Inflammatory macrophage treated with lipopolysaccharide for 4 hours (primary cell): ENCODE results near the gene SOX12.

ENCODE experiments used
- DNase-seq: peaks from one replicate; pipeline ENCODE4 v3.0.0-alpha.2; 2020

The SOX12 gene

DNA sequence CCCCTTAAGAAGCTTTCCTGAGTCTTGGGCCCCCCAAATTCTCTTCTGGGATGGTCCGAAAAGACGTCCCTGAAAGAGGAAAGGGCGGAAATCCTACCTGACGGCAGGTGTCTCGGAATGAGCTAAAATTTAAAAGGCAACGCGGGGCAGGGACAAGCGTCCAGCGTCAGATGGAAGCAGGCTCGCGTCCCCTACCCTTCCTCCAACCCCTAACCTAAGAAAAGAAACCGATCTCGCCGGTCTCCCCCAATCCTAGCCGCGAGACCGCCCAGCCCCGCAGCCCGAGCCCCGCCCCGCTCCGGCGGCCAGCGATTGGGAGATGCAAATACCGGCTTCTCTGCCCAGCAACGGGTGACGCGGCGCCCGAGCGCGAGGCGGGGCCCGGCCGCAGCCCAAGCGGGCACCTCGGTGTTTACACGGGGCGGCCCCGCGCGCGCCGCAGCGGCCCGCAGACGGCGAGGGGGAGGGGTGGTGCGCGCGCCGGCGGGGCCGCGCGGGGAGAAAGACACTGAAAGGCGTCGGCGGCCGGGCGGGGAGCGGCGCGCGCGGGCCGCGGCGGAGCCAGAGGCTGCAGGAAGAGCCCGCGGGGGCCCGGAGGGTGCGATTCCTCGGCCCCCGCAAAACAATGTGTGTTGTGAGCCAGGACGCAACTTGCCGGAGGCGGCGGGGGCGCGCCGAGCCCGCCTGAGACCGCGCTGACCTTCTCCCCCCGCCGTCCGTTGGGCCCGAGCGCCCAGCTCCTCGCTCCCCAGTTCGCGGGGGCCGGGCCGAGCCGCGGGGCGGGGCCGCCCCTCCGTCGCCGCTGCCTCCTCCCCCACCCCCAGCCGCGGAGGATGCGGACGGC is at the start of gene SOX12:
TSS of gene SOX12 (plus strand) at position 508 of the 844 bp plus-strand sequence. CDS start 373 bp downstream, outside the sequence.
- peak; percentile 94 for DNase-seq

DNA sequence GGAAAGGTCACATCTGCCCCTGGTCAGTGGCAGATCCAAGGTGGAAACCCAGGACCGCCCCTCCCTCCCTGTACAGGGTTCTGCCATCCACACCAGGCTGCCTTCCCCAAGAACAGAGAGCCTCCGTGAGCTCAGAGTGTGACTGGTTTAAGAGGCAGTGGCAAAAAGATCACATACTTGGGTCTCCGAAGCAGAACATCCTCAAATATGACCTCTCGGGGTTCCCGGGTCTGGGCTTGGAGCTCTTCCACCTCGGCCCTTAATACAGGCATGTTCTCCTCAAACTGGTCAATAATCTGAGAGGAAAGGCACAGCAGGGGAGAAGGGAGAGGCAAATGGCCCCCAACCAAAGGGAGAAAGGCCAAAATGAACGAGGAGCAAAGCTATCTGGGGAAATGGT is 49.6 kb upstream of the SOX12 start:
- DNase-seq = no peak

DNA sequence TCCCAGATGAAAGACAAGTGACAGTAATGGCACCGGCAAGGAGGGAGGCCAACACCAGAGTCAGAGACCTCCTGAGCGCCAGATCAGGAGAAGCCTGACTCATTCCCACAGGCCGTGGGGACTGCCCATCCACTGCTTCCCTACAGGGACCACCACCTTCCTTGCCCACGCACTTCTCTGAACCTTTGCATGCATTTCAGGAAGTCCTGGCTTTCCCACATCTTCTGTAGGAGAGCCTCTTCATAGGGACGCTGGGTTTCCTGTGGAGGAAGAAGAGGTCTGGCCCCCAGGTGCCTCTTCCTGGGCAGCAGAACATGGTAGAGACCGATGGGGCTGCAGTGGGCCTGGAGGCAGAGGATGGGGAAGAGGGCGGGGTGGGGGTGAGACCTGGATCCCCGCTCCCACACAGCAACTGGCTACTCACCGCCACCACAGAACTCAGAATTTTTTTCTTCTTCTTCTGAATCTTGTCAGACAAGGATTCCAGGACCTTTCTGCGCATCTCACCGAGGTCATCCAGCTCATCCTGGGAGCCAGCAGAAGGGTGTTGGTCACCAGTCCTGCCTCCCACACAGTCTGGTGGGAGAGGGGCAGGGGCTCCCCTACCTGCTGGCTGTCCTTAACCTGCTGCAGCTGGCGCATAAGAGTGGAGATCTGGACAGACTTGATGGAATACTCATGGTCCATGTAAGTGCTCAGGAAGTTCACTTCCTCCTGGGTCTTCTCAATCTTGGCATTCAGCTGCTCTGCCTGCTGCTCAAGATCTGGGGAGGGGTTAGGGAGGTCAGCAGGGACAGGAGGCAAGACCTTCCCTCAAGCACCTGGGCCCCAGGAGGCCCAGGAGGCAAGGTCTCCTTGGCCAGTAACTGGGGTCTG is 48.5 kb upstream of the SOX12 start:
- no peak for DNase-seq

DNA sequence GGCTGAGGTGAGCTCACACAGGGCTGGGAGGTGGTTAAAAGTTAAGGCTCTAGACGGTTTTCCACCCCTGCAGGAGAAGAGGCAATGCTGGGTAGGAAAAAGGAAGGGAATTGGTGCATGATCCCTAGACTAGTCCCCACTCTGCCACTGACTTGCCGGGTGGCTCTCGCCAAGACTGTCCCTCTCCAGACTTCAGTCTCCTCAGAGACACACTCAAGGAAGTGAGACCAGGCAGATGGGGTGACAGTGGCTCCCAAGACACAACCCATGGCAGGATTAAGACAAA is 47.9 kb upstream of the SOX12 start:
- DNase-seq = no peak

DNA sequence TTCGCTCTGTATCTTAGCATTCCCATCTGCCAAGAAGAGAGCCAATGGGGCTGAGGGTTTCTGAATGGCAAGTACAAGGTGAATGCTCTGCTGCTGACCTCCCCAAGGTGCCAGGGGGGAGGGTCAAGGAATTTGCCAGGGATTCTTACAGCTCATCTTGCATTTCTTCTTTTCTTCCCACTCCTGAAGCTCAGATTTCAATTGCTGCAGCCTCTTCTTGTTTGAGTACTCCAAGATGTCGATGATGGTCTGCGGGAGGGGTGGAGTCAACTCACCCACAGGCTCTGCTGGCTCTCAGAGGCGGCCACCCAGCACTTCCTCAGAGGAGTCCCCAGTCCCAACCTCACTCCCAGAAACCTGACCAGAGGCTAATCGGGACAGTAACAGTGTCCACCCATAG is 47.2 kb upstream of the SOX12 start:
- no peak for DNase-seq

DNA sequence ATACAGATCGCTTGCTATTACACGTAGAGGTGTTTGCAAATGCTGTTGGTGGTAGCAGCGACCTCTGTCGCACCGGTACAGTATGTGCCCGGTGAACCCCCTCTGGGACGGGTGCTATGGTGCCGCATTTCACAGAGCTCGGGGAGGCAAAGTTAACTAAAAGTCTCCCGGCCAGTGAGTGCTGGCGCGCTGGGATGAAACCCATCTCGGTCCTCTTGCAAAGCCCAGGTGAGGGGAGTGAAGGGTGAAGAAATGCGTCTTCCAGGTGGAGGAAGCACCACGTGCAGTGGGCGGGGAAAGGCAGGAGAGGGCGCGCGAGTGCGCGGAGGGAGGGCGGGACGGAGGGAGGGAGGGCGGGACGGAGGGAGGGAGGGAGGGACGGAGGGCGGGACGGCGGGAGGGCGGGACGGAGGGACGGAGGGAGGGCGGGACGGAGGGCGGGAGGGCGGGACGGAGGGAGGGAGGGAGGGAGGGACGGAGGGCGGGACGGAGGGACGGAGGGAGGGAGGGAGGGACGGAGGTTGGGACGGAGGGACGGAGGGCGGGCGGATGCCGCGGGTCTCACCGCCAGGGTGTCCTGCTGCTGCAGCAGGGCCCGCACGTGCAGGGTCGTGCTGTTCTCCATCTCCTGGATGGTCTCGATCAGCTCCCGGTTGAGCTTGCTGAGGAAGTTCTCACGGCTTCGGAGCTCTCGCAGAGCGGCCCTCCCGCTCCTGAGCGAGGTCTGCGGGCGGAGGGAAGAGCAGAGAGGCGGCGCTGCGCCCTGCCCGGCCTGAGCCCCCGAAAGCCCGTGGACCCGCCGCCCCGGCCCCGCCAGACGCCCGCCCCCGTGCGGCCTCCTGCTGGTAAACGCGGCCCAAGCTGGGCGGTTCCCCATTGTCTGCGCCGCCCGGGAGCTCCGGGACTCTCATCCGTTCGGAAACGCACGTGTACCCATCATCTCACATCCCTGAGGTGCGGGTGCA is 46.5 kb upstream of the SOX12 start:
- no peak for DNase-seq

DNA sequence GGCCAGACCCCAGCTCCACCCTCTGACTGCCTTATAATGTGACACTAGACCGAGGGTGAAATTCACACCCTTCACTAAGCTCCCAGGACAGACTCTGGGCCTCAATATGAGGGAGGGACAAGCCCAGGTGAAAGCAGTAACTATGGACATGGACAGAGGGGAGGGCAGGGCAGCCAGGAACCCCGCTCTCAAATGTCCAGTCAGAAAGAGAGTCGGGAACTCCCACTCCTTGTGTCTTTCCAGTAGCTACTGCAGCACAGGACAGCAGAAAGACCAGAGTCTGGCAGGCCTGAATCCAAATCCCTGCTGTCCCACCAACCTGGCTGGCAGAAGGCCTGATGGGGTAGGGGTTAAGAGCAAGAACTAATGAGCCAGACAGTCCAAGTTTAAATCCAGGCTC is 41.2 kb upstream of the SOX12 start:
- DNase-seq = no peak

DNA sequence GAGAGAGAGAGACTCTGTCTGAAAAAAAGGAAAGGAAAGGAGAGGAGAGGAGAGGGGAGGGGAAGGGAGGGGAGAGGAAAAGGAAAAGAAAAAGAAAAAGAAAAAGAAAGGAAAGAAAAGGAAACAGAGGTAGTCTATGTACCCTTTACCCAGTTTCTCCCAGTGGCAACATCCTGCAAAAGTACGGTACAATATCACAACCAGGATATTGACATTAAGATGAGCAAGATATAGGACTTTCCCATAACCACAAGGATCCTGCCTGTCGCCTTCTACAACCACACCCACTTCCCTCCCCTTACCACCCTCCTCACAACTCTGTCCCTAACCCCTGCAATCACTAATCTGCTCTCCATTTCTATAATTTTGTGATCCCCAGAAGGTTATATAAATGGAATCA is 38.8 kb upstream of the SOX12 start:
- DNase-seq = peak; percentile 47

DNA sequence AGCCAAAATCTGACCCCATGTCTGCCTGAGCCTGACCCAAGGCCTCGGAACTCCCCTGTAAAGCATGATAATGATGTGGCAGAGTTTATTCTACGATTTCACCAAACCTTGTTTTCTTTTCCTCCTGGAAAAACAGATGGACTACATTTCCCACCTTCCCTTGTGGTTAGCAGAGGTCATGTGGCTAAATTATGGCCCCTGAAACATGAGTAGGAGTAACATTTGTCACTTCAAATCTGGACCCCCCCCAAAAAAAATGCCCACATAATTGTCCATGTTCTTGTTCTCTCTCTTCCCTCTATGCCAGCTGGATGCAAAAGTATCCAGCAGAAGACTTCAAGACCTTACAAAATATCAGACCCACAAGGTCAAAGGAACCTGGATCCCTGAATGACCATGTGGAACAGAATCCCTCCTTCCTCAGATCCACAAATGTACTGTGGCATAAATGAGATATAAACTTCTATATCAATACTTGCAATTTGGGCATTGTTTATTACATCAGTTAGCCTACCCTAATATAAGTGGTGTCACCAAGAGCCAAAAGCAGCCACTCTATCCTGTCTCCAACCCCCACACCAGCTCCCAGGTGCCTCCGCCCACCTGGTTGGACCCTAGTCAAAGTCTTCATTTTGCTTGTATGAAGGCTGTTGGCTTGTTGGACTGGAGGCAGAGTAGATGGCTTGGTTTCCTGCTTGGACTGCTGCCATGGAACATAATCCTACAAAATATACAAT is 36.2 kb upstream of the SOX12 start:
- DNase-seq = no peak

DNA sequence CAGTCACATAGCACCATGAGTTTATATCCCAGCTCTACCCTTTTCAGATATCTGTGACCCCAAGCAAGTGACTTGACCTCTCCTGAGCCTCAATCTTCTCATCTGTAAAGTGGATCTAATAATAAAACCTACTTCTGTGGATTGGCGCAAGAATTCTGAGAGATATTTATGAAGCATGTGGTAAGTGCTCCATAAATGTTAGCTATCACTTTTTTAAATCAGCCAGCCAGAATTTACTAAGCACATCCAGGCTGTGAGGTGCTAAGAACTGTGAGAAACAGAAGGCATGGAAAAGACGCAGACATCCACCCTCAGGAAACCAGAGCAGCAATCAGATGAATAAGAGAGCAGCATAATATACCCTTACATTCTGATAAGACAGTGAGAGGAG is 35.7 kb upstream of the SOX12 start:
- DNase-seq = no peak

DNA sequence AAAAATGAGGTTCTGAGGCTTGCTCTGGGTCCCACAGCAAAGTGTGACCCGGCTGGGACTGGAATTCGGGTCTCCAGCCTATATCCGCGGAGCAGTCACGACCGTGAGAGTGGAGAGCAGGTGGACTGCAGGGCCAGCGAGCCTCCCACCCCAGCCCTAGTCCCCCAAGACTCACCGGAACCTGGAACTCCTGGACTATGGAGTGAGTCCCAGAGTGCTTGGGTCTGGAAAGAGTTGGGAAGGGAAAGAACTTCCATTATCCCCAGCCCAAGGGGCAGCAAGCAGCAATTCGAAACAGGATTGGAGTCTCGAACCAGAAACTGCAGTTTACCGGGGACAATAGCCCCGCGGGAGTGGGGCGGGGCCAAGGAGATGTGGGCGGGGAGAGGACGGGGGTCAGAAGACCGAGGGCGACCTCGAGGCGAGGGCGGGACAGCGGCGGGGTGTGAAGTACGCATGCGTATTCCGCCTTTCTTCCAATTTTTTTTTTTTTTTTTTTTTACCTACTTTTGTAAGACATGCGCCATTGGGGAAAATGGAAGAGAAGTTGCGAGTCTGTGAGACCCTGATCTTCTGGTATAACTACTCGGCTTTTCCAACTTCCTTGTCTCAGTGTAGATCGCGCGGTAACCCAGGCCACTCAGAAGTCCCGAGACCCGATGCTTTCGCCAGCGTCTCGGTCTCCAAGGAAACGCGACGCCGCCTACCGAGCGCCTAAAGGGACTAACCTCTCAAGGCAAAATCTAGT is 35.1 kb upstream of the SOX12 start, which contains the start of gene C20orf96:
TSS of gene C20orf96 (minus strand) at position 667 of the 748 bp plus-strand sequence. CDS start at position 527, 140 bp downstream.
- peak; percentile 95 for DNase-seq

DNA sequence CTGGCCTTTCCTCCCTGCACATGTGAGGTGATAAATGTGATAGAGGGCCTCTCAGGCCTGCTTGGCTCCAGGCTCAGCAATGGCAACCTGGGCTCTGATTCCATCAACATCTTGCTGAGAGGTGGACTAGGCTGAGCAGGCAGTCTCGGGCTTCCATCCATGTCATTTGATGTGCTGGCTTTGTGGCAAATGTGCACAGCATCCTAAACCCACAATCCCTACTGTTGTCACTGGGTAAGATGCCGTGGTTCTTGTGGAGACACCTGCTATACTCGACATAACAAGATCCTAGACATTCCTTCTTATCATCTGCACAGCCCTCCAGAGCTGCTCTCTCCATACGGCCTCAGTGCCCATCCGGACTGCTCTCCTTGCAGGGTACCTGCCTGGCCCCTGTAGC is 30.8 kb upstream of the SOX12 start:
- no peak for DNase-seq

DNA sequence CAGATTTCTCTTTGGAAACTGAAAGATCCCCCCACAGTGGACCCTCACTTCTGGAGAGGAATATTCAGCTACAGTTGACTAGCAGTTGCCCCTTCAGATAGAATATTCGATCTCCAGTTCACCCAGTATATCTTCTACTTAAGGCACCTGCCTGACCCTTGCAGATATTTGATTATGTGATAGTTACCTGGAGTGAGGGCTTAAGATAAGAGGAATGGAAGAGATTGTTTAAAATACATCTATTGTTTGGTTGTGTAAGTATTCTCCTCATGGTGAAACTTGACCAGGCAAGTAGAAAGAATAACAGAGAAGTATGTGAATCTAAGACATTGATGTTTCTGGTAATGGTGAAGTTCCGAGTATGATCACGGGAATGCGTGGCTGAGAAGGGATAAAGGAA is 29.5 kb upstream of the SOX12 start:
- DNase-seq = no peak

DNA sequence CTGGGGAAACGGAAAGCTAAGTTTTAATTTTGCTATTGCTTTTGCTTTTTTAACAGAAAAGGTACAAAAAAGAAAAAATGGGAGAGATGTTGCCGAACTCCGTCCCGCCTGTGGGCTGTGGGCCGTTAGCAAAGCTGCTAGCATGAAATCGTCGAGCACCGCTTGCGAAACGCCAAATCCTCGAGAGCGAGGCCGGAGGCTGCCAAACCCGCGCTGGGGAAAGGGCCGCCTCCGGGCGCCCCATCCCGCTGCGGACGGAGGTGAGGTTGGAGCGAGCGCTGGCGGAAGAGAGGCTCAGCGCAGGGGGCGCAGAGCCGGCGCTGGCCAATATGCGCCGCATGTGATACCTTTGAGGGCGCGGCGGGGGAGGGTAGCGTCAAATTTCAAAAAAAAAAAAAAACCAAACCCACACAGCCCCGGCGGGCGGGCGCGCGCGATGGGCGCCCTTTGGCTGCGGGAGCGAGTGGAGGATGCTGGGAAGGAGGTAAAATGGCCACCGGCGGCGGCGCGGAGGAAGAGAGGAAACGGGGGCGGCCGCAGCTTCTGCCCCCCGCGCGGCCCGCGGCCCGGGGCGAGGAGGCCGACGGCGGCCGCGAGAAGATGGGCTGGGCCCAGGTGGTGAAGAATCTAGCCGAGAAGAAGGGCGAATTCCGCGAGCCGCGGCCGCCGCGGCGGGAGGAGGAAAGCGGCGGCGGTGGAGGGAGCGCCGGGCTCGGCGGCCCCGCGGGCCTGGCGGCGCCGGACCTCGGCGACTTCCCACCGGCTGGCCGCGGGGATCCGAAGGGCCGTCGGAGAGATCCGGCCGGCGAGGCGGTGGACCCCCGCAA is 28.0 kb upstream of the SOX12 start, which contains the start of gene ZCCHC3:
TSS of gene ZCCHC3 (plus strand) at position 473 of the 827 bp plus-strand sequence. CDS start at position 490, 17 bp downstream.
- peak; percentile 91 for DNase-seq

DNA sequence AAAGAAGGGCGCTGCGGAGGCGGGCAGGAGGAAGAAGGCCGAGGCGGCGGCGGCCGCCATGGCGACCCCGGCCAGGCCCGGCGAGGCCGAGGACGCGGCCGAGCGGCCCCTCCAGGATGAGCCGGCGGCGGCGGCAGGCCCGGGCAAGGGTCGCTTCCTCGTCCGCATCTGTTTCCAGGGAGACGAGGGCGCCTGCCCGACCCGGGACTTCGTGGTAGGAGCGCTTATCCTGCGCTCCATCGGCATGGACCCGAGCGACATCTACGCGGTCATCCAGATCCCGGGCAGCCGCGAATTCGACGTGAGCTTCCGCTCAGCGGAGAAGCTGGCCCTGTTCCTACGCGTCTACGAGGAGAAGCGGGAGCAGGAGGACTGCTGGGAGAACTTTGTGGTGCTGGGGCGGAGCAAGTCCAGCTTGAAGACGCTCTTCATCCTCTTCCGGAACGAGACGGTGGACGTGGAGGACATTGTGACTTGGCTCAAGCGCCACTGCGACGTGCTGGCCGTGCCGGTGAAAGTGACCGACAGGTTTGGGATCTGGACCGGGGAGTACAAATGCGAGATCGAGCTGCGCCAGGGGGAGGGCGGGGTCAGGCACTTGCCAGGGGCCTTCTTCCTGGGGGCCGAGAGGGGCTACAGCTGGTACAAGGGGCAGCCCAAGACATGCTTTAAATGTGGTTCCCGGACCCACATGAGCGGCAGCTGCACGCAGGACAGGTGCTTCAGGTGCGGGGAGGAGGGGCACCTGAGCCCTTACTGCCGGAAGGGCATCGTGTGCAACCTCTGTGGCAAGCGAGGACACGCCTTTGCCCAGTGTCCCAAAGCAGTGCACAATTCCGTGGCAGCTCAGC is 27.2 kb upstream of the SOX12 start:
- DNase-seq = peak; percentile 83

DNA sequence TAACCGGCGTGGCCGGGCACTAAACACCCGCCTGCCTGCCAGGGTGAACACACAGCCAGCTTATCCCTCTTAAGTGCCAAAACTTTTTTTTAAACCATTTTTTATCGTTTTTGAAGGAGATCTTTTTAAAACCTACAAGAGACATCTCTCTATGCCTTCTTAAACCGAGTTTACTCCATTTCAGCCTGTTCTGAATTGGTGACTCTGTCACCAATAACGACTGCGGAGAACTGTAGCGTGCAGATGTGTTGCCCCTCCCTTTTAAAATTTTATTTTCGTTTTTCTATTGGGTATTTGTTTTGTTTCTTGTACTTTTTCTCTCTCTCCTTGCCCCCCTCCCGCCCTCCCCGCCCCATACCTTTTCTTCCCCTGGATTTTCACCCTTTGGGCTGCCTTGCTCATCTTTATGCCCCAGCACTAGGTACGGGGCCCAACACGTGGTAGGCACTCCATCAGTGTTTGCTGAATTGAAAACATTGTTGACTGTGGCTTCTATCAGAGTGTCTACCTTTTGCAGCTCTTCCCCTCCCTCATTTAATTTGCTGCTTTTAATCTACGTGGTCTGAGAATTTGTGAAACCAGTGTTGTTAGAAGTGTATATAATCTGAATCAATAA is 26.5 kb upstream of the SOX12 start:
- DNase-seq = peak; percentile 10

DNA sequence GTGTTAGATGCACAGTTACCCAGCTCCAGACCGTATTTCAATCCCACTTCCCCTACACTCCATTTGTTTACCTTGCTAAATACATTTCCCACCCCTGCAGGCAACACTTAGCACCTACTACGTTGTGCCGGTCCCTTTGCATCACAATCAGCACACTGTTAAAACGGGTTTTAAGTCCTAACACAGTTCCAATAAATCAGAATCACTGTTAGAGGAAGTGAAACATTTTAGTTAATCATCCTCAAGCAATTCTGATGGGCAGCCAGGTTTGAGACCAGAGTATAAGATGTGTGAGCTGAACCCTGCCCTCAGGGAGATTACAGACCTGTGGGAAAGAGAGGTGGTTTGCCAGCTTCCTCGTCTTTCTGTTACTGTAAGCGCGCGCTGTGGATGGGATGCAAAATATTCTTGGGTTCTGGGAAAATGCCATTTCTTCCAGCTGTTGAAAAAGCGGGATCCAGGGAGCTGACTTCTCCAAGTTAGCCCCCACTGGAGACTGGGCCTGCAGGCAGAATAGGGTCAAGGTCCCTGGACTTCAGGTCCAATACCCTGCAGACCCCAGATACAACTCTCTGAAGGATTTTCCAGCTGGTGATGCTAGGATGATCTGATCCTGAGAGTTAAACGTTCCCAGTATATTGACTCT is 24.9 kb upstream of the SOX12 start:
- DNase-seq = no peak
